Osteocyte (in vitro differentiated cells): Measurements from ENCODE around the gene MMS19. TPM values are rescaled to one million over a fixed set of nuclear protein-coding genes. Genes with fewer than 3 reads are reported as not detected.

Source experiments
- DNase-seq: peaks from one replicate; pipeline ENCODE4 v3.0.0; 2021; ENCODE audit warnings: mixed read lengths; ENCODE audit not compliant: unreplicated experiment; ENCODE audit errors: extremely low spot score
- H3K27ac Mint-ChIP-seq: one replicate; pipeline ENCODE4 v1.8.0; 2021; ENCODE audit warnings: mild to moderate bottlenecking, mixed read lengths; ENCODE audit not compliant: unreplicated experiment
- H3K27me3 Mint-ChIP-seq: one replicate; pipeline ENCODE4 v1.8.0; 2021; ENCODE audit warnings: mixed read lengths; ENCODE audit not compliant: unreplicated experiment
- H3K36me3 Mint-ChIP-seq: one replicate; pipeline ENCODE4 v1.8.0; 2021; ENCODE audit warnings: mixed read lengths; ENCODE audit not compliant: unreplicated experiment
- H3K4me1 Mint-ChIP-seq: one replicate; pipeline ENCODE4 v1.8.0; 2021; ENCODE audit warnings: mixed read lengths; ENCODE audit not compliant: unreplicated experiment
- H3K4me3 Mint-ChIP-seq: one replicate; pipeline ENCODE4 v1.8.0; 2021; ENCODE audit warnings: mild to moderate bottlenecking, moderate library complexity, mixed read lengths; ENCODE audit not compliant: unreplicated experiment
- H3K9me3 Mint-ChIP-seq: one replicate; pipeline ENCODE4 v1.8.0; 2021; ENCODE audit warnings: mixed read lengths; ENCODE audit not compliant: unreplicated experiment
- CTCF ChIP-seq: fragments of 200-600 bp; sonication (generic); IDR thresholded peaks from 2 replicates; pipeline ENCODE4 v1.5.0; 2021; ENCODE audit warnings: antibody characterized with exemption, mild to moderate bottlenecking, moderate library complexity
- total RNA-seq: library from RNA; stranded (reverse); gene quantifications from 2 replicates; pipeline ENCODE4 v1.2.1, GENCODE V29; 2021

Gene MMS19
- total RNA-seq, 1 donor from 2014 or later: 71.1 TPM

GRCh38 chr10:97463363-97464132, 34.7 kb downstream of the MMS19 start:
- peak; percentile 89 for TF ChIP-seq CTCF
- H3K36me3 Mint-ChIP-seq: peaks cover 33% of the 10 kb centered on the region
- H3K4me1 Mint-ChIP-seq: no peaks in the 10 kb centered on the region
- H3K27me3 Mint-ChIP-seq: no peaks in the 10 kb centered on the region
- no peak for DNase-seq
- no peak overlapping the region for H3K27ac Mint-ChIP-seq
- no peak overlapping the region for H3K4me3 Mint-ChIP-seq
- H3K9me3 Mint-ChIP-seq: no peaks in the 10 kb centered on the region

GRCh38 chr10:97462309-97462708, 35.9 kb downstream of the MMS19 start:
- Mint-ChIP-seq H3K4me3 (no peak overlapping the region), H3K4me1 (no peaks in the 10 kb centered on the region), H3K27ac (no peak overlapping the region), H3K9me3 (no peaks in the 10 kb centered on the region), H3K27me3 (no peaks in the 10 kb centered on the region), H3K36me3 (peaks cover 35% of the 10 kb centered on the region)
- no peak for DNase-seq
- TF ChIP-seq CTCF: no peak

- Mint-ChIP-seq H3K4me3 (no peak overlapping the region), H3K9me3 (no peaks in the 10 kb centered on the region), H3K27me3 (no peaks in the 10 kb centered on the region), H3K27ac (no peak overlapping the region), H3K4me1 (no peaks in the 10 kb centered on the region), H3K36me3 (peaks cover 48% of the 10 kb centered on the region)
- TF ChIP-seq CTCF: no peak
- DNase-seq: no peak
Observed at GRCh38 chr10:97459933-97460332, 38.3 kb downstream of the MMS19 start.

GRCh38 chr10:97459111-97459510, 39.1 kb downstream of the MMS19 start:
- no peak for TF ChIP-seq CTCF
- Mint-ChIP-seq H3K27me3 (no peaks in the 10 kb centered on the region), H3K4me3 (no peak overlapping the region), H3K4me1 (peaks cover 3% of the 10 kb centered on the region), H3K9me3 (no peaks in the 10 kb centered on the region), H3K27ac (no peak overlapping the region), H3K36me3 (peaks cover 51% of the 10 kb centered on the region)
- DNase-seq: no peak

GRCh38 chr10:97456686-97457065, 41.5 kb downstream of the MMS19 start:
- peaks cover 50% of the 10 kb centered on the region for H3K36me3 Mint-ChIP-seq
- no peak for TF ChIP-seq CTCF
- H3K27ac Mint-ChIP-seq: no peak overlapping the region
- no peaks in the 10 kb centered on the region for H3K27me3 Mint-ChIP-seq
- H3K4me1 Mint-ChIP-seq: peaks cover 3% of the 10 kb centered on the region
- no peak for DNase-seq
- H3K9me3 Mint-ChIP-seq: no peaks in the 10 kb centered on the region
- no peak overlapping the region for H3K4me3 Mint-ChIP-seq
